HepG2 (cell line): Measurements from ENCODE around the gene KAT6B. TPM values are rescaled to one million over a fixed set of nuclear protein-coding genes. Genes with fewer than 3 reads are reported as not detected.

Experiments
- ATAC-seq: fragments of 200-7000 bp; cut with Tn5 transposase; 3 replicates; pipeline ENCODE4 v1.9.1; 2020; ENCODE audit warnings: mild to moderate bottlenecking, moderate library complexity
- BruUV-seq: library from RNA; stranded (reverse); fragments of 400-500 nt; replicated peaks from 2 replicates; lab custom pipeline; 2021; lab: Mats Ljungman, UMichigan
- CTCF ChIA-PET: fragments of 300-600 bp; formaldehyde crosslinking; extraction: SDS; loops from one replicate; lab custom pipeline; 2021; ENCODE audit warnings: low total read pairs, inconsistent platforms, low intra/inter-chr PET ratio; lab: Yijun Ruan, JAX
- POLR2A ChIA-PET: fragments of 350-600 bp; sonication (Branson Sonifier 250); formaldehyde crosslinking; loops from one replicate; lab custom pipeline; 2020; ENCODE audit warnings: antibody characterized with exemption, inconsistent platforms; lab: Yijun Ruan, JAX
- DNase-seq: peaks from one replicate; pipeline ENCODE4 v3.0.0-alpha.2; 2015; ENCODE audit warnings: low spot score
- FAIRE-seq: peaks from 3 replicates; lab custom pipeline; 2011; peaks lifted over from hg19 to GRCh38; lab: Jason Lieb, UNC
- H2AFZ ChIP-seq: one replicate; pipeline ENCODE4 v1.6.1; 2011; ENCODE audit warnings: low read length, inconsistent platforms
- H3K27ac ChIP-seq: fragments of 300-600 bp; 3 replicates; pipeline ENCODE4 v1.8.0; 2011; ENCODE audit warnings: mixed run types, mild to moderate bottlenecking, mixed read lengths, low read length, inconsistent platforms; ENCODE audit not compliant: insufficient read depth; ENCODE audit errors: extremely low read length
- H3K27me3 ChIP-seq, 2 experiments: fragments of 200-600 bp in 1 of 2; 2 replicates in 1 of 2; 3 replicates in 1 of 2; pipeline versions ENCODE4 v1.6.0 to v1.8.0; 2011; ENCODE audit warnings: low read length in 2 of 2, mild to moderate bottlenecking in 2 of 2, moderate library complexity in 2 of 2, inconsistent platforms in 1 of 2; ENCODE audit not compliant: insufficient read depth in 2 of 2, control insufficient read depth in 1 of 2
- H3K36me3 ChIP-seq, 2 experiments: fragments of 200-600 bp in 1 of 2; replicated peaks in 1 of 2; 2 replicates in 1 of 2; 3 replicates in 1 of 2; pipeline versions ENCODE4 v1.5.1 to v1.8.0; 2011; ENCODE audit warnings: low read length in 2 of 2, inconsistent platforms in 1 of 2; ENCODE audit not compliant: insufficient read depth in 2 of 2, control insufficient read depth in 1 of 2
- H3K4me1 ChIP-seq: 2 replicates; pipeline ENCODE4 v1.5.1; 2012; ENCODE audit warnings: low read length, inconsistent platforms; ENCODE audit not compliant: insufficient read depth
- H3K4me2 ChIP-seq: 2 replicates; pipeline ENCODE4 v1.6.0; 2011; ENCODE audit warnings: low read depth, low read length, inconsistent platforms
- H3K4me3 ChIP-seq, 3 experiments: fragments of 200-600 bp in 1 of 3; sonication (generic), shearing (Covaris generic) in 1 of 3; replicated peaks in 1 of 3; 2 replicates each; pipeline ENCODE4 v1.5.1; 2011 to 2016; ENCODE audit warnings: low read length in 3 of 3, inconsistent platforms in 2 of 3, low read depth in 2 of 3, mild to moderate bottlenecking in 2 of 3, control low read depth in 1 of 3, mixed read lengths in 1 of 3; ENCODE audit not compliant: insufficient read depth in 1 of 3
- H3K79me2 ChIP-seq: one replicate; pipeline ENCODE4 v1.6.1; 2011; ENCODE audit warnings: low read length, inconsistent platforms; ENCODE audit not compliant: insufficient read depth
- H3K9ac ChIP-seq: 2 replicates; pipeline ENCODE4 v1.6.0; 2011; ENCODE audit warnings: mild to moderate bottlenecking, low read depth, low read length, inconsistent platforms; ENCODE audit not compliant: insufficient read depth
- H3K9me3 ChIP-seq: 2 replicates; pipeline ENCODE4 v1.5.1; 2012; ENCODE audit warnings: mild to moderate bottlenecking, low read length
- H4K20me1 ChIP-seq: 2 replicates; pipeline ENCODE4 v1.6.0; 2011; ENCODE audit warnings: inconsistent platforms, mild to moderate bottlenecking, low read length, moderate library complexity; ENCODE audit not compliant: insufficient read depth
- BORCS8-MEF2B ChIP-seq: sonication (generic); formaldehyde crosslinking; IDR thresholded peaks from 2 replicates; pipeline ENCODE4 v1.8.0; 2022; ENCODE audit warnings: mild to moderate bottlenecking, missing genetic modification reagents
- CENPX ChIP-seq: sonication (generic); formaldehyde crosslinking; IDR thresholded peaks from 2 replicates; pipeline ENCODE4 v1.9.0; 2021; ENCODE audit warnings: mild to moderate bottlenecking, missing genetic modification reagents, moderate library complexity
- DNMT3B ChIP-seq: conservative IDR thresholded peaks from 2 replicates; pipeline ENCODE4 v1.6.1; 2016; ENCODE audit warnings: missing biosample characterization, control low read depth
- KLF13 ChIP-seq: sonication (generic); formaldehyde crosslinking; IDR thresholded peaks from 2 replicates; pipeline ENCODE4 v1.4.0; 2020; ENCODE audit warnings: mild to moderate bottlenecking, missing genetic modification reagents
- MXD4 ChIP-seq: IDR thresholded peaks from 2 replicates; pipeline ENCODE4 v1.6.1; 2016; ENCODE audit warnings: mild to moderate bottlenecking, missing biosample characterization, missing genetic modification reagents
- TARDBP ChIP-seq: sonication (generic); formaldehyde crosslinking; IDR thresholded peaks from 2 replicates; pipeline ENCODE4 v1.8.0; 2022; ENCODE audit warnings: mild to moderate bottlenecking, missing genetic modification reagents
- TOPORS ChIP-seq: sonication (generic); formaldehyde crosslinking; IDR thresholded peaks from 2 replicates; pipeline ENCODE4 v1.8.0; 2023; ENCODE audit warnings: mild to moderate bottlenecking, missing genetic modification reagents
- U2AF1 ChIP-seq: fragments of 200-400 bp; formaldehyde crosslinking; optimal IDR thresholded peaks from 2 replicates; pipeline ENCODE3; 2017; ENCODE audit warnings: mild to moderate bottlenecking, low read depth, low read length
- YY1 ChIP-seq: IDR thresholded peaks from 2 replicates; pipeline ENCODE4 v1.6.1; 2011; ENCODE audit warnings: low read length, low read depth, moderate library complexity, mild to moderate bottlenecking; ENCODE audit not compliant: insufficient read depth, insufficient replicate concordance
- ZBTB8A ChIP-seq: sonication (generic); formaldehyde crosslinking; IDR thresholded peaks from 2 replicates; pipeline ENCODE4 v1.4.0; 2020; ENCODE audit warnings: mild to moderate bottlenecking, low read depth, missing genetic modification reagents, borderline replicate concordance
- ZNF567 ChIP-seq: sonication (generic); formaldehyde crosslinking; IDR thresholded peaks from 2 replicates; pipeline ENCODE4 v1.8.1; 2023; ENCODE audit warnings: mild to moderate bottlenecking, missing genetic modification reagents, borderline replicate concordance
- ZNF775 ChIP-seq: sonication (generic); formaldehyde crosslinking; IDR thresholded peaks from 2 replicates; pipeline ENCODE4 v1.4.0; 2020; ENCODE audit warnings: missing genetic modification reagents, mild to moderate bottlenecking, moderate library complexity, borderline replicate concordance
- WGBS: methylation state at CpG from one replicate; pipeline ENCODE4 v1.1.6; 2017; ENCODE audit warnings: low lambda C conversion rate; 5-methylcytosine and 5-hydroxymethylcytosine counted together
- in situ Hi-C: cut with HindIII; loops from 2 replicates; pipeline ENCODE4 v1.10.0; 2017; ENCODE audit warnings: low pct_unique_long_range_greater_than_20kb; ENCODE audit not compliant: extremely low pct_ligation_motif_present
- intact Hi-C: fragments of 100-400 bp; cut with micrococcal nuclease; formaldehyde crosslinking; loops from one replicate; pipeline ENCODE4 v1.10.0; 2022; ENCODE audit not compliant: unreplicated experiment
- polyA plus RNA-seq, 8 experiments: library from polyadenylated mRNA; depleted of rRNA in 3 of 8; stranded (reverse) in 7 of 8; unstranded in 1 of 8; fragments of >200 nt; fragmentation: Illumina TruSeq in 4 of 8; extraction: Trizol in 4 of 8; gene quantifications; 2 replicates each; pipeline versions ENCODE4 v1.2.1 to v1.2.3, GENCODE V29; 2011 to 2016; ENCODE audit warnings: low read depth in 4 of 8, missing spikeins in 1 of 8, mixed read lengths in 1 of 8; ENCODE audit not compliant: insufficient read depth in 1 of 8
- total RNA-seq, 5 experiments: library from RNA; depleted of rRNA; stranded (reverse); fragments of >200 nt; fragmentation: Illumina TruSeq; extraction: Trizol; gene quantifications; 2 replicates each; pipeline ENCODE4 v1.2.3, GENCODE V29; 2016; ENCODE audit warnings: low read depth in 1 of 5
- TF ChIP-seq, protein P1 (sequence below): fragments of 450-650 bp; IDR thresholded peaks from 2 replicates; pipeline ENCODE4 v1.6.1; 2017; ENCODE audit warnings: mild to moderate bottlenecking
- TF ChIP-seq, protein P2 (sequence below): sonication (generic); formaldehyde crosslinking; conservative IDR thresholded peaks from 2 replicates; pipeline ENCODE4 v1.8.1; 2023; ENCODE audit warnings: missing genetic modification reagents
- TF ChIP-seq, protein P3 (sequence below): sonication (generic); formaldehyde crosslinking; IDR thresholded peaks from 2 replicates; pipeline ENCODE4 v1.5.0; 2020; ENCODE audit warnings: missing genetic modification reagents
- TF ChIP-seq, protein P4 (sequence below): sonication (generic); formaldehyde crosslinking; IDR thresholded peaks from 2 replicates; pipeline ENCODE4 v1.4.0; 2020; ENCODE audit warnings: missing genetic modification reagents, mild to moderate bottlenecking, borderline replicate concordance
- TF ChIP-seq, protein P5 (sequence below): sonication (generic); formaldehyde crosslinking; IDR thresholded peaks from 2 replicates; pipeline ENCODE4 v1.4.0; 2020; ENCODE audit warnings: missing genetic modification reagents, low read depth, mild to moderate bottlenecking, borderline replicate concordance

Gene KAT6B
- total and polyA plus RNA-seq, 2 of the 13 experiments (the other 11 are each of a cell fraction or from before 2014, with no cell fraction given) = 3.0 to 9.5 TPM

DNA sequence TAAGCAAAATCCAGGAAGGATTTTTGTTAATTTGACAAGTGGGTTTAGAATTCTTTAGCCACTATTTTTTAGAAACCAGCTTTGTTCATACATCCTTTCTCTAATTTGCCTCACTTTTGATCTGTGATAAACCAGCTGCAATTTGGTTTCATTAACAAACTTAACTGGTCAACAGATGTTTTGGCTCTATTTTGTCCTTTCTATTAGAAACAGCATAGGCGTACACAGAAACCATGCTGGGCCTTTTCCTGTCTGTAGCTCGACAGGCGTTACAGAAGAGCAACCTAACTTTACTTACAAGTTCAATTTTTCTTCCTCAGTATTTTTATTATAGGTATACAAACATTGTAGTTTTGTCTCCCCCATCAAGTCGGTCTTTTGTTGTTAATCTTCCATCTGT lies 28.2 kb downstream of the KAT6B start:
- Histone ChIP-seq H3K27ac (no peak overlapping the region), H4K20me1 (no peaks in the 10 kb centered on the region), H3K27me3 (no peaks in the 10 kb centered on the region), H2AFZ (no peak overlapping the region), H3K36me3 (no peaks in the 10 kb centered on the region), H3K79me2 (peaks cover 10% of the 10 kb centered on the region), H3K9ac (no peak overlapping the region), H3K4me2 (no peak overlapping the region), H3K9me3 (no peaks in the 10 kb centered on the region), H3K4me3 (no peak overlapping the region), H3K4me1 (no peaks in the 10 kb centered on the region)
- no peak for TF ChIP-seq ZNF775 (CRISPR knock-in tag)
- no peak for TF ChIP-seq DNMT3B
- TF ChIP-seq, protein P1, sequence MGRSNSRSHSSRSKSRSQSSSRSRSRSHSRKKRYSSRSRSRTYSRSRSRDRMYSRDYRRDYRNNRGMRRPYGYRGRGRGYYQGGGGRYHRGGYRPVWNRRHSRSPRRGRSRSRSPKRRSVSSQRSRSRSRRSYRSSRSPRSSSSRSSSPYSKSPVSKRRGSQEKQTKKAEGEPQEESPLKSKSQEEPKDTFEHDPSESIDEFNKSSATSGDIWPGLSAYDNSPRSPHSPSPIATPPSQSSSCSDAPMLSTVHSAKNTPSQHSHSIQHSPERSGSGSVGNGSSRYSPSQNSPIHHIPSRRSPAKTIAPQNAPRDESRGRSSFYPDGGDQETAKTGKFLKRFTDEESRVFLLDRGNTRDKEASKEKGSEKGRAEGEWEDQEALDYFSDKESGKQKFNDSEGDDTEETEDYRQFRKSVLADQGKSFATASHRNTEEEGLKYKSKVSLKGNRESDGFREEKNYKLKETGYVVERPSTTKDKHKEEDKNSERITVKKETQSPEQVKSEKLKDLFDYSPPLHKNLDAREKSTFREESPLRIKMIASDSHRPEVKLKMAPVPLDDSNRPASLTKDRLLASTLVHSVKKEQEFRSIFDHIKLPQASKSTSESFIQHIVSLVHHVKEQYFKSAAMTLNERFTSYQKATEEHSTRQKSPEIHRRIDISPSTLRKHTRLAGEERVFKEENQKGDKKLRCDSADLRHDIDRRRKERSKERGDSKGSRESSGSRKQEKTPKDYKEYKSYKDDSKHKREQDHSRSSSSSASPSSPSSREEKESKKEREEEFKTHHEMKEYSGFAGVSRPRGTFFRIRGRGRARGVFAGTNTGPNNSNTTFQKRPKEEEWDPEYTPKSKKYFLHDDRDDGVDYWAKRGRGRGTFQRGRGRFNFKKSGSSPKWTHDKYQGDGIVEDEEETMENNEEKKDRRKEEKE = no peak
- TF ChIP-seq CENPX (CRISPR knock-in tag) = no peak
- TF ChIP-seq U2AF1 = no peak
- no peak for TF ChIP-seq TARDBP (CRISPR knock-in tag)
- no peak for TF ChIP-seq MXD4 (CRISPR knock-in tag)
- TF ChIP-seq, protein P2, sequence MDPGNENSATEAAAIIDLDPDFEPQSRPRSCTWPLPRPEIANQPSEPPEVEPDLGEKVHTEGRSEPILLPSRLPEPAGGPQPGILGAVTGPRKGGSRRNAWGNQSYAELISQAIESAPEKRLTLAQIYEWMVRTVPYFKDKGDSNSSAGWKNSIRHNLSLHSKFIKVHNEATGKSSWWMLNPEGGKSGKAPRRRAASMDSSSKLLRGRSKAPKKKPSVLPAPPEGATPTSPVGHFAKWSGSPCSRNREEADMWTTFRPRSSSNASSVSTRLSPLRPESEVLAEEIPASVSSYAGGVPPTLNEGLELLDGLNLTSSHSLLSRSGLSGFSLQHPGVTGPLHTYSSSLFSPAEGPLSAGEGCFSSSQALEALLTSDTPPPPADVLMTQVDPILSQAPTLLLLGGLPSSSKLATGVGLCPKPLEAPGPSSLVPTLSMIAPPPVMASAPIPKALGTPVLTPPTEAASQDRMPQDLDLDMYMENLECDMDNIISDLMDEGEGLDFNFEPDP = no peak
- TF ChIP-seq, protein P3, sequence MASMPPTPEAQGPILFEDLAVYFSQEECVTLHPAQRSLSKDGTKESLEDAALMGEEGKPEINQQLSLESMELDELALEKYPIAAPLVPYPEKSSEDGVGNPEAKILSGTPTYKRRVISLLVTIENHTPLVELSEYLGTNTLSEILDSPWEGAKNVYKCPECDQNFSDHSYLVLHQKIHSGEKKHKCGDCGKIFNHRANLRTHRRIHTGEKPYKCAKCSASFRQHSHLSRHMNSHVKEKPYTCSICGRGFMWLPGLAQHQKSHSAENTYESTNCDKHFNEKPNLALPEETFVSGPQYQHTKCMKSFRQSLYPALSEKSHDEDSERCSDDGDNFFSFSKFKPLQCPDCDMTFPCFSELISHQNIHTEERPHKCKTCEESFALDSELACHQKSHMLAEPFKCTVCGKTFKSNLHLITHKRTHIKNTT (CRISPR knock-in tag) = no peak
- TF ChIP-seq ZBTB8A = no peak
- TF ChIP-seq, protein P4, sequence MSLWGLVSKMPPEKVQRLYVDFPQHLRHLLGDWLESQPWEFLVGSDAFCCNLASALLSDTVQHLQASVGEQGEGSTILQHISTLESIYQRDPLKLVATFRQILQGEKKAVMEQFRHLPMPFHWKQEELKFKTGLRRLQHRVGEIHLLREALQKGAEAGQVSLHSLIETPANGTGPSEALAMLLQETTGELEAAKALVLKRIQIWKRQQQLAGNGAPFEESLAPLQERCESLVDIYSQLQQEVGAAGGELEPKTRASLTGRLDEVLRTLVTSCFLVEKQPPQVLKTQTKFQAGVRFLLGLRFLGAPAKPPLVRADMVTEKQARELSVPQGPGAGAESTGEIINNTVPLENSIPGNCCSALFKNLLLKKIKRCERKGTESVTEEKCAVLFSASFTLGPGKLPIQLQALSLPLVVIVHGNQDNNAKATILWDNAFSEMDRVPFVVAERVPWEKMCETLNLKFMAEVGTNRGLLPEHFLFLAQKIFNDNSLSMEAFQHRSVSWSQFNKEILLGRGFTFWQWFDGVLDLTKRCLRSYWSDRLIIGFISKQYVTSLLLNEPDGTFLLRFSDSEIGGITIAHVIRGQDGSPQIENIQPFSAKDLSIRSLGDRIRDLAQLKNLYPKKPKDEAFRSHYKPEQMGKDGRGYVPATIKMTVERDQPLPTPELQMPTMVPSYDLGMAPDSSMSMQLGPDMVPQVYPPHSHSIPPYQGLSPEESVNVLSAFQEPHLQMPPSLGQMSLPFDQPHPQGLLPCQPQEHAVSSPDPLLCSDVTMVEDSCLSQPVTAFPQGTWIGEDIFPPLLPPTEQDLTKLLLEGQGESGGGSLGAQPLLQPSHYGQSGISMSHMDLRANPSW = no peak
- TF ChIP-seq YY1 = no peak
- TF ChIP-seq ZNF567 = no peak
- TF ChIP-seq KLF13 = no peak
- no peak for TF ChIP-seq BORCS8-MEF2B (CRISPR knock-in tag)
- TF ChIP-seq, protein P5, sequence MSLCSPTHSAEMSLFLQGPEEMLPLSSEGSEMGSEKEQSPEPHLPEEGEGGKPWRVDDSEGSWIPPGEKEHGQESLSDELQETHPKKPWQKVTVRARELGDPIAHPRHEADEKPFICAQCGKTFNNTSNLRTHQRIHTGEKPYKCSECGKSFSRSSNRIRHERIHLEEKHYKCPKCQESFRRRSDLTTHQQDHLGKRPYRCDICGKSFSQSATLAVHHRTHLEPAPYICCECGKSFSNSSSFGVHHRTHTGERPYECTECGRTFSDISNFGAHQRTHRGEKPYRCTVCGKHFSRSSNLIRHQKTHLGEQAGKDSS (CRISPR knock-in tag) = no peak
- no peak for TF ChIP-seq TOPORS (CRISPR knock-in tag)
- no peak for ATAC-seq
- ChIA-PET CTCF (no interaction called here), POLR2A (no interaction called here)
- WGBS = 91% methylated on average over 4 of the region's 4 CpGs
- in situ Hi-C loops = no loop called here
- intact Hi-C loops = no loop called here
- DNase-seq = no peak
- no TSS peak for BruUV-seq
- FAIRE-seq = no peak
